NCI-H446 treated with DMSO at 0.1 percent for 48 hours (cell line): ENCODE data around the gene ATAD3A.

Experiments used
- DNase-seq: peaks from one replicate; lab custom pipeline; 2025; lab: John Stamatoyannopoulos, UW

Gene ATAD3A

DNA sequence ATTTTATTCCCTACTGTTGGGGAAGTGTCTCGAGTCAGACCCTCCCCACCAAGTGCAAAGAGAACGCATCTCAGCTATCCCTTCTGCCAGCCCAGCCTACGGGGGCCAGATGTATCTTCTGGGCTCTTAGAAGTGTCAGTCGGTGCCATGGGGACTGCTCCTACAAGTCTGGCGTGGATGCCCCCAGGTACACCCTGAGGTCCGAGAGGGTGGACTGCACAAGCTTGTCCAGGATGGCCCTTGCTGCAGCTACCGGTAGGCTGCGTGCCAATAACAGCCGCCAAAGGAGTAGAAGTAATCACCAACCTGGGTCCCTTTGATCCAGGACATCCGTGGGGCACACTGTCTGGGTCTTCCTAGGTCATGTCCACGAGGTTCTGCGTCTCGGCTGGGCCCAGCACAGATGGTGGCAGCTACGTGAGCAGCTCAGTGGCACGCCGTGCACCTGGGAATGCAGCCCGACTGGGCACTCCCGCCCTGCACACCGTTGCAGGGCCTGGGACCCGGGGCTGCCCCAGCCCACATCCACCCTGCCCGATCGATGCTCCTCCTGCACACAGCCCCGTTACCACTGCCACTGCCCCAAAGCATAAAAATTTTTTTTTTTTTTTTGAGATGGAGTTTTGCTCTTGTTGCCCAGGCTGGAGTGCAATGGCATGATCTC, 71.5 kb downstream of the ATAD3A start:
- no peak for DNase-seq
